GM18951 (cell line): ENCODE results near the gene SH3BP4.

Source experiments
- POLR2A ChIP-seq: IDR thresholded peaks from 4 replicates; pipeline ENCODE4 v1.6.1; 2011; ENCODE audit warnings: mild to moderate bottlenecking; ENCODE audit not compliant: insufficient read length, insufficient read depth; ENCODE audit errors: extremely low read depth
- in situ Hi-C: fragments of 300-500 bp; cut with MboI; formaldehyde crosslinking; loops from one replicate; pipeline ENCODE4 v1.12.0; 2022; ENCODE audit warnings: low sequenced_read_pairs, mixed read lengths, inconsistent platforms; ENCODE audit not compliant: unreplicated experiment

SH3BP4 gene

GRCh38 chr2:234951664-234952269, at the start of gene SH3BP4:
TSS of gene SH3BP4 (plus strand) at chr2:234952017. CDS start at chr2:235035003, 82,986 bp downstream.
- no peak for TF ChIP-seq POLR2A
- in situ Hi-C loops: no loop called here

- TF ChIP-seq POLR2A: no peak
Measured at GRCh38 chr2:234904785-234905184, 47.0 kb upstream of the SH3BP4 start.

GRCh38 chr2:234905547-234906265, 46.1 kb upstream of the SH3BP4 start:
- in situ Hi-C loops: no loop called here
- TF ChIP-seq POLR2A: no peak

More at GRCh38 chr2:234904785-234905184, 47.0 kb upstream of the SH3BP4 start:
- in situ Hi-C loops: no loop called here

GRCh38 chr2:234910186-234910679, 41.6 kb upstream of the SH3BP4 start:
- in situ Hi-C loops: no loop called here
- no peak for TF ChIP-seq POLR2A

GRCh38 chr2:234911271-234911670, 40.5 kb upstream of the SH3BP4 start:
- in situ Hi-C loops: no loop called here
- no peak for TF ChIP-seq POLR2A

- no peak for TF ChIP-seq POLR2A
- in situ Hi-C loops: no loop called here
Measured at GRCh38 chr2:234912437-234912836, 39.4 kb upstream of the SH3BP4 start.

- TF ChIP-seq POLR2A: no peak
- in situ Hi-C loops: no loop called here
Measured at GRCh38 chr2:234913208-234913626, 38.6 kb upstream of the SH3BP4 start.

- TF ChIP-seq POLR2A: no peak
- in situ Hi-C loops: no loop called here
Measured at GRCh38 chr2:234914371-234915154, 37.3 kb upstream of the SH3BP4 start.

- in situ Hi-C loops: no loop called here
- no peak for TF ChIP-seq POLR2A
Measured at GRCh38 chr2:234916674-234917073, 35.1 kb upstream of the SH3BP4 start.

- no peak for TF ChIP-seq POLR2A
- in situ Hi-C loops: no loop called here
Measured at GRCh38 chr2:234917211-234917975, 34.4 kb upstream of the SH3BP4 start.

GRCh38 chr2:234919711-234920110, 32.1 kb upstream of the SH3BP4 start:
- no peak for TF ChIP-seq POLR2A
- in situ Hi-C loops: no loop called here

- in situ Hi-C loops: no loop called here
- no peak for TF ChIP-seq POLR2A
Measured at GRCh38 chr2:234920836-234921235, 31.0 kb upstream of the SH3BP4 start.

GRCh38 chr2:234929002-234929401, 22.8 kb upstream of the SH3BP4 start:
- in situ Hi-C loops: no loop called here
- no peak for TF ChIP-seq POLR2A
